Adipocyte (in vitro differentiated cells): ENCODE results near the gene PRKAR1A.
"Not testable (repeated sequence)": the region's sequence is repeated elsewhere in the genome, so short reads cannot be mapped to it uniquely, and the experiment has no call there.

Experiments
- DNase-seq: peaks from one replicate; pipeline ENCODE4 v3.0.0-alpha.2; 2015; ENCODE audit warnings: low read depth
- H3K27me3 ChIP-seq: replicated peaks from 2 replicates; pipeline ENCODE4 v1.7.0; 2013; ENCODE audit warnings: mild to moderate bottlenecking, low read length, moderate library complexity; ENCODE audit not compliant: control insufficient read depth, insufficient read depth
- H3K36me3 ChIP-seq: 2 replicates; pipeline ENCODE4 v1.7.0; 2013; ENCODE audit warnings: low read length, mild to moderate bottlenecking, moderate library complexity; ENCODE audit not compliant: control insufficient read depth, insufficient read depth, severe bottlenecking
- H3K4me1 ChIP-seq: 2 replicates; pipeline ENCODE4 v1.7.0; 2013; ENCODE audit warnings: mild to moderate bottlenecking, low read length, moderate library complexity; ENCODE audit not compliant: control insufficient read depth, insufficient read depth
- H3K4me3 ChIP-seq: 2 replicates; pipeline ENCODE4 v1.7.0; 2013; ENCODE audit warnings: mild to moderate bottlenecking, low read length, moderate library complexity
- H3K9ac ChIP-seq: 2 replicates; pipeline ENCODE4 v1.7.0; 2013; ENCODE audit warnings: mild to moderate bottlenecking, low read length, moderate library complexity
- H3K9me3 ChIP-seq: 2 replicates; pipeline ENCODE4 v1.7.0; 2013; ENCODE audit warnings: mild to moderate bottlenecking, low read length, moderate library complexity; ENCODE audit not compliant: control insufficient read depth

Gene PRKAR1A

DNA sequence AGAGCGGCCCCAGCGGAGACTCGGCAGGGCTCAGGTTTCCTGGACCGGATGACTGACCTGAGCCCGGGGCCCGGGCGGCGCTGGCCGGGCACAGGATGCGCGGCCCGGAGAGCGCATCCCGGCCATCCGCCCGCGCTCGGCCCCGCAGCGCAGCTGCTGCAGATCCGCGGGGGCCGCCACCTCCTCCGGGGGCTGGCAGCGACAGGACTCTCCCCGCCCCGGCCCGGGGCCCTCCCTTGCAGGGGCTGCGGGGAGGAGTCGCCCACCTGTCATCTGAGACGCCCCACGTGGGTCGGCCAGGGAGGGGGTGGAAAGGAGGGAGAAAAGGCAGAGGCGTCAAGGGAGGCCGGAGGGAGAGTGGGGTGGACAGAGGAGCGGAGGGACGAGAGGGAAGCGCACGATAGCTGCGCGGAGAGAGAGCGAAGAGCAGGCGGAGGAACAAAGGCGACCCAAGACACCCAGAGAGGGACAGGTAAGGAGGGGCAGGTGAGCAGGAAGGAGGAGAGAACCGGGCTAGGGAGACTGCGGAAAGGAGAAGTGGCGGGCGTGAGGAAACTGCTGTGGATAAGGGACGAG lies 471 bp upstream of the PRKAR1A start:
- peak; percentile 86 for DNase-seq

DNA sequence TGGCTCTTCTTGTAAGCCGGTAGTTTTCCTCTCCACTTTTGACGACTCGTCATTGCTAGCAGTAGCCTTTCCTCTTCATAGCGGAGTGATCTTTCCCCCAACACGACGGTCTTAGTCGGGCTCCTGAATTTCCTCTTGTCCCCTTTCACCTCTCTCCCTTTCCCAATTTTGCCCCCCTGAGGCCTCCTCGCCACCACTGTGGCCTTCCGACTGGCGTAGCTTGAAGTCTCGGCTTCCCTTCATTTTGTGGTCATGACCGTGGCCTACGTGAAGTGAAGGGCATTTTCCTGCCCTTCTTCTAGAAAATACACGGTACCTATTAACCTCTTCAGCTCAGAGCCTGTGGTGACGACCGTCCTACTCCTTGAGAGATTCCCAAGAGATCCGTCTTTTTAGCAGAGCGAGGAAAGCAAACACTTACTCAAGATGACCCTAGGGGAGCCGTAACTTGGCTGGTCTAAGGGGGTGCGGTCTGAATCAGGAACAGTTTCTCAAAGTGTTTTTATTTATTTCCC lies 787 bp downstream of the PRKAR1A start:
- peak; percentile 72 for DNase-seq
- Histone ChIP-seq H3K4me1 (peaks cover 59% of the 10 kb centered on the region), H3K9ac (peak overlapping the region; percentile 99), H3K4me3 (peak overlapping the region; percentile 98), H3K9me3 (no peaks in the 10 kb centered on the region), H3K27me3 (no peaks in the 10 kb centered on the region), H3K36me3 (peaks cover 30% of the 10 kb centered on the region)

More for the DNA sequence above, 471 bp upstream of the PRKAR1A start:
- peaks cover 62% of the 10 kb centered on the region for H3K4me1 ChIP-seq
- H3K9me3 ChIP-seq: no peaks in the 10 kb centered on the region
- peaks cover 17% of the 10 kb centered on the region for H3K36me3 ChIP-seq
- H3K4me3 ChIP-seq: peak overlapping the region; percentile 98
- peak overlapping the region; percentile 99 for H3K9ac ChIP-seq
- no peaks in the 10 kb centered on the region for H3K27me3 ChIP-seq

DNA sequence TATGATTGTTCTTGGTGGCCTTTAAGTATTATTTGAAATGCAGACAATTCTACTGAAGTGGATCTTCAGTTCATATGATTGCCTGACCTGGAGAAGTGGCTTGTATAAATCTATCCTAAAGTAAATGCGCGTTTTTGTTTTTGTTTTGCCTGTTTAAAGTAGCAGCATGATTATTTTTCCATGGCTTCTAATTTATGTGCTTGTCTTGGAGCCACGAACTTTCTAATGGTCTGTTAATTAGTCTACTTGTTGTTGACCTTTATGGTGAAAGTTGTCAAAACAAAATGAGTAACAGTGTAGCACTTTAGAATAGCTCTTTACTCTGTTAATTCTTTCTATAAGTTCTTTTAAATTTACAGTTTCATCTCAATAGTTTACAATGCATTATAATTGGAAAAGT lies 1.7 kb downstream of the PRKAR1A start:
- Histone ChIP-seq H3K9ac (peak overlapping the region; percentile 99), H3K4me3 (peak overlapping the region; percentile 98), H3K4me1 (peaks cover 50% of the 10 kb centered on the region), H3K9me3 (no peaks in the 10 kb centered on the region), H3K36me3 (peaks cover 38% of the 10 kb centered on the region), H3K27me3 (no peaks in the 10 kb centered on the region)
- DNase-seq: peak; percentile 27

DNA sequence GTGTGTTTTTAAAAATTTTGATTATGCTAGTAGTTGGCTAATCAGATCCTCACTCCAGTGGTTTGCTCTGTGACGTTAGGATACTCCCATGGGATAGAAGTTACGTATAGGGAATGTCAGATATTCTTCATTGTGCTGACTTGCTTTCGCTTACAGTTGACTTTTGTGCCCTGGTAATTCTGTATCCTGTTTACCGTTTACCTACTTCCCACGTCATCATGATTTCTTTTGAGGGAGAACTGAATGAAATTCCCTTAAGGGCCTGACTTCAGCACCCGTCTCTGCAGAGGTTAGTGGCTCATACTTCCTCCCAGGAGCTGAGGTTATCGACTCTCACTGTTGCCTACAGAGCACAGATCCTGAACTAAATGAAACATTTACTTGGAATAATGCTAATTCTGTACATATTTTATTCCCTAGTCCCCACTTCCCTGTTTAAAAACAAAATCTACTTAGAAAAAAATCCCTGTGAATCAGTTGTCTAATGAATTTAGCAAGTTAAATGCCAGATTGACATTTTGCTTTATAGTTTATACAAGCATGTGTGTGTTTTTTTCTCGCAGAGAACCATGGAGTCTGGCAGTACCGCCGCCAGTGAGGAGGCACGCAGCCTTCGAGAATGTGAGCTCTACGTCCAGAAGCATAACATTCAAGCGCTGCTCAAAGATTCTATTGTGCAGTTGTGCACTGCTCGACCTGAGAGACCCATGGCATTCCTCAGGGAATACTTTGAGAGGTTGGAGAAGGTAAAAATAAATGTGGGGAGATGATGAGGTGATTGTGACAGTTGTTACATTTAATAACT lies 2.8 kb downstream of the PRKAR1A start:
- Histone ChIP-seq H3K9me3 (no peaks in the 10 kb centered on the region), H3K9ac (peak overlapping the region; percentile 99), H3K4me3 (peak overlapping the region; percentile 98), H3K36me3 (peaks cover 48% of the 10 kb centered on the region), H3K4me1 (peaks cover 44% of the 10 kb centered on the region), H3K27me3 (no peaks in the 10 kb centered on the region)
- DNase-seq: peak; percentile 85

DNA sequence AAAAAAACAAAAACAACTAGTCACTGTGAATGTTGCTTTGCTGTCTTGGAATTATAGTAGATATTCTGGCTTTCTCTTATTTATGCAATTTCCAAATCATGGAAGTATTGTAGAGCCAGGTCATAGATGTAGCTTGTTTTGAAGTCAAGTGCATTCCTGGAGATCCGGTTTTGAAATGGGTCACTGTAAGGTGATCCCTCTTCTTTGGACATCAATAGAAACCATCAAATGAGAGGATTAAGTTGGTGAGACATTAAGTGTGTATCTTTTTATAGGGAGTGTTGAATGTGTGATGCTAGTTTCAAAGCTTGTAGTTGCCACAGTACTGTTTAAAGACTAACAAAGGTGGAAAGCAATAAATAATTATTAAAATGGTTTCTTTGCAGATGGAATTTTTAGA lies 4.5 kb downstream of the PRKAR1A start:
- H3K36me3 ChIP-seq: peaks cover 51% of the 10 kb centered on the region

DNA sequence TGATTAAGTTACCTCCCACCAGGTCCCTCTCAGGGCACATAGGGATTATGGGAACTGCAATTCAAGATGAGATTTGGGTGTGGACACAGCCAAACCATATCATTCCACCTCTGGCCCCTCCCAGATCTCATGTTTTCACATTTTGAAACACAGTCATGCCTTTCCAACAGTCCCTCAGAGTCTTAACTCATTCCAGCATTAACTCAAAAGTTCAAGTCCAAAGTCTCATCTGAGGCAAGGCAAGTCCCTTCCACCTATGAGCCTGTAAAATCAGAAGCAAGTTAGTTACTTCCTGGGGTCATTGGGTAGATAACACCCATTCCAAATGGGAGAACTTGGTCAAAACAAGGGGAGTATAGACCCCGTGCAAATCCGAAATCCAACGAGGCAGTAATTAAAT lies 5.4 kb downstream of the PRKAR1A start:
- not testable (repeated sequence) for H3K9ac ChIP-seq, H3K9me3 ChIP-seq, DNase-seq, H3K4me3 ChIP-seq, H3K27me3 ChIP-seq
- peaks cover 36% of the 10 kb centered on the region for H3K4me1 ChIP-seq
- peaks cover 58% of the 10 kb centered on the region for H3K36me3 ChIP-seq

More for the DNA sequence above, 4.5 kb downstream of the PRKAR1A start:
- H3K9ac ChIP-seq: no peak overlapping the region
- H3K4me3 ChIP-seq: no peak overlapping the region
- peaks cover 36% of the 10 kb centered on the region for H3K4me1 ChIP-seq
- H3K9me3 ChIP-seq: no peaks in the 10 kb centered on the region
- no peaks in the 10 kb centered on the region for H3K27me3 ChIP-seq
- DNase-seq: no peak

DNA sequence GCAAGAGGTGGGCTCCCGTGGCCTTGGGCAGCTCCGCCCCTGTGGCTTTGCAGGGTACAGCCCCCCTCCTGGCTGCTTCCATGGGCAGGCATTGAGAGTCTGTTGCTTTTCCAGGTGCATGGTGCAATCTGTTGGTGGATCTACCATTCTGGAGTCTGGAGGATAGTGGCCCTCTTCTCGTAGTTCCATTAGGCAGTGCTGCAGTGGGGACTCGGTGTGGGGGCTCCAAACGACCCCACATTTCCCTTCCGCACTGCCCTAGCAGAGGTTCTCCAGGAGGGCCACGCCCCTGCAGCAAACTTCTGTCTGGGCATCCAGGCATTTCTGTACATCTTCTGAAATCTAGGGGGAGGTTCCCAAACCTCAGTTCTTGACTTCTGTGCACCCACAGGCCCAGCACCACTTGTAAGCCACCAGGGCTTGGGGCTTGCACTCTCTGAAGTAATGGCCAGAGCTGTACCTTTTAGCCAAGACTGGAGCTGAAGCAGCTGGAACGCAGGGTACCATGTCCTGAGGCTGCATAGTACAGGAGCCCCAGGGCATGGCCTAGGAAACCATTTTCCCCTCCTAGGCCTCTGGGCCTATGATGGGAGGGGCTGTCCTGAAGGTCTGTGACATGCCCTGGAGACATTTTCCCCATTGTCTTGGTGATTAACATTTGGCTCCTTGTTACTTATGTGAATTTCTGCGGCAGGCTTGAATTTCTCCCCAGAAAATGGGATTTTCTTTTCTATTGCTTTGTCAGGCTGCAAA lies 6.0 kb downstream of the PRKAR1A start:
- no peak for DNase-seq
- Histone ChIP-seq H3K36me3 (peaks cover 64% of the 10 kb centered on the region), H3K4me1 (peaks cover 36% of the 10 kb centered on the region)

DNA sequence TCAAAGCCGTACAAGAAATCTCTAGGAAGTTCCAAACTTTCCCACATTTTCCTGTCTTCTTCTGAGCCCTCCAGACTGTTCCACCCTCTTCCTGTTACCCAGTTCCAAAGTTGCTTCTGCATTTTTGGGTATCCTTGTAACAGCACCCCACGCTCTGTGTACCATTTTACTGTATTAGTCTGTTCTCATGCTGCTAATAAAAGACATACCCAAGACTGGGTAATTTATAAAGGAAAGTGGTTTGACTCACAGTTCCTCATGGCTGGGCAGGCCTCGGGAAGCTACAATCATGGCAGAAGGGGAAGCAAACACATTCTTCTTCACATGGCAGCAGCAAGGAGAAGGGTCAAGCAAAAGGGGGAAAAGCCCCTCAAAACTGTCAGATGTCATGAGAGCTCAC lies 6.8 kb downstream of the PRKAR1A start:
- Histone ChIP-seq H3K4me1 (peaks cover 36% of the 10 kb centered on the region), H3K36me3 (peaks cover 72% of the 10 kb centered on the region)
- H3K9ac ChIP-seq, H3K27me3 ChIP-seq, DNase-seq, H3K4me3 ChIP-seq, H3K9me3 ChIP-seq: not testable (repeated sequence)

More for the DNA sequence above, 6.0 kb downstream of the PRKAR1A start:
- H3K4me3 ChIP-seq: no peak overlapping the region
- H3K9me3 ChIP-seq: no peaks in the 10 kb centered on the region
- H3K27me3 ChIP-seq: no peaks in the 10 kb centered on the region
- no peak overlapping the region for H3K9ac ChIP-seq

DNA sequence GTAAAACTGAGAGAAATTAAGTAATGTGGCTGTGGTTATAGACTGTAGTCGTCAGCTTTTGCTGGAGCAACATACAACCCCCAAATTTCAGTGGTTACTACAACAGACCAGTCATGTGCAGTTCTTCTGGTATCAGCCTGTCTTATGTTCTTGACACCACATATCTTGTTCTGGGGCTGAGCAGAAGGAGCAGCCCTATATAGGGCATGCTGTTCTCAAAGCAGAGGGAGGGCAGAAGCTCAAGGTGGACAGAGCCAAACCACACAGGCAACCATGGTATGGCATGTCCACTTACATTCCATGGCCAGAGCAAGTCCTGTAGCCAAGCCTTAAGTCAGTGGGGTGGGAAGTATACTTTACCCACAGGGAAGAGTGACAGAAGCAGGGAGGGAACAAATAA lies 7.7 kb downstream of the PRKAR1A start:
- Histone ChIP-seq H3K9me3 (no peaks in the 10 kb centered on the region), H3K4me1 (peaks cover 30% of the 10 kb centered on the region), H3K36me3 (peaks cover 81% of the 10 kb centered on the region), H3K9ac (no peak overlapping the region), H3K27me3 (no peaks in the 10 kb centered on the region), H3K4me3 (no peak overlapping the region)
- peak; percentile 19 for DNase-seq

DNA sequence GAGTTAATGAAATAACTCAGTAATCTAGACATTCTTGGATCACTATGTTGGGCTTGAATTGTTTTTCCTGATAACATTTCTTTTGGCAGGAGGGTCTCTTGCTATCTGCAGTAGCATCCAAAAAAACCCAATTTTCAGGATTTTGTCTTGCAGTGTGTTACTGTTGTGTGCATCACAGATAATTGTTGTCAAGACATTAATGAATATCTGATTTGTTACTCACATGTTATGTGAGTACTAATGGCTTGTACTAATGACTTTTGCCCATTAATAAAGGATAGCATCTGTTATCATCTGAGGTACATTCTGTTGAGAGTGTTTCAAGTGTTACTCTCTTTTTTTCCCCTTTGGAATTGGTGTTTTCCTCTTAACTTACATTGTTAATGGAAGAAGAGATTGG lies 10.0 kb downstream of the PRKAR1A start:
- Histone ChIP-seq H3K36me3 (peaks cover 82% of the 10 kb centered on the region), H3K9ac (no peak overlapping the region), H3K9me3 (no peaks in the 10 kb centered on the region), H3K4me1 (peaks cover 7% of the 10 kb centered on the region), H3K4me3 (no peak overlapping the region), H3K27me3 (no peaks in the 10 kb centered on the region)
- DNase-seq: no peak

DNA sequence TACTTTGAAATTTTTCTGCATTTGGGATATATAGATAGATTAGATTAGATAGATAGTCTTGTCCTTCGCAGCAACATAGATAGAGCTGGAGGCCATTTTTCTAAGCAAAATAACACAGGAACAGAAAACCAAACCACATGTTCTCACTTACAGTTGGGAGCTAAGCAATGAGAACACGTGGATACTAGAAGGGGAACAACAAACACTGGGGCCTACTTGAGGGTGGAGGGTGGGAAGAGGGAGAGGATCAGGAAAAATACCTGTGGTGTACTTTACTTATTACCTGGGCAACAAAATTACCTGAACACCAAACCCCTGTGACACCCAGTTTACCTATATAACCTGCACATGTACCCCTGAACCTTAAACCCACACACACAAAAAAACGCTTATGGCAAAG lies 14.3 kb downstream of the PRKAR1A start:
- no peak for DNase-seq
- no peak overlapping the region for H3K4me3 ChIP-seq
- H3K9ac ChIP-seq: no peak overlapping the region
- H3K27me3 ChIP-seq: no peaks in the 10 kb centered on the region
- H3K4me1 ChIP-seq: no peaks in the 10 kb centered on the region
- H3K9me3 ChIP-seq: no peaks in the 10 kb centered on the region
- H3K36me3 ChIP-seq: peaks cover 96% of the 10 kb centered on the region
